Mesothelial cell of epicardium (in vitro differentiated cells): Measurements from ENCODE around the gene PIK3CA. TPM values are rescaled to one million over a fixed set of nuclear protein-coding genes. Genes with fewer than 3 reads are reported as not detected.
"Not testable (repeated sequence)": the region's sequence is repeated elsewhere in the genome, so short reads cannot be mapped to it uniquely, and the experiment has no call there.

Experiments used
- DNase-seq, 2 experiments: peaks; one replicate each; pipeline ENCODE4 v3.0.0; 2021; ENCODE audit warnings: low spot score in 2 of 2; ENCODE audit not compliant: unreplicated experiment in 2 of 2
- H3K27ac Mint-ChIP-seq: 2 replicates; pipeline ENCODE4 v1.8.0; 2021; ENCODE audit warnings: mixed read lengths
- H3K27me3 Mint-ChIP-seq: 2 replicates; pipeline ENCODE4 v1.8.0; 2021; ENCODE audit warnings: low read depth, mixed read lengths
- H3K36me3 Mint-ChIP-seq: 2 replicates; pipeline ENCODE4 v1.8.0; 2021; ENCODE audit warnings: mixed read lengths
- H3K4me1 Mint-ChIP-seq: 2 replicates; pipeline ENCODE4 v1.8.0; 2021; ENCODE audit warnings: mixed read lengths
- H3K4me3 Mint-ChIP-seq: 2 replicates; pipeline ENCODE4 v1.8.0; 2021; ENCODE audit warnings: mild to moderate bottlenecking, moderate library complexity, mixed read lengths
- H3K9me3 Mint-ChIP-seq: 2 replicates; pipeline ENCODE4 v1.8.0; 2021; ENCODE audit warnings: mixed read lengths
- total RNA-seq: library from RNA; stranded (reverse); gene quantifications from 3 replicates; pipeline ENCODE4 v1.2.1, GENCODE V29; 2021
- TF ChIP-seq, protein P1 (sequence below): fragments of 200-600 bp; sonication (generic); IDR thresholded peaks from one replicate; pipeline ENCODE4 v1.5.0; 2021; ENCODE audit warnings: antibody characterized with exemption; ENCODE audit not compliant: unreplicated experiment

The PIK3CA gene
- total RNA-seq, 1 donor from 2014 or later, result 22.4 TPM

DNA sequence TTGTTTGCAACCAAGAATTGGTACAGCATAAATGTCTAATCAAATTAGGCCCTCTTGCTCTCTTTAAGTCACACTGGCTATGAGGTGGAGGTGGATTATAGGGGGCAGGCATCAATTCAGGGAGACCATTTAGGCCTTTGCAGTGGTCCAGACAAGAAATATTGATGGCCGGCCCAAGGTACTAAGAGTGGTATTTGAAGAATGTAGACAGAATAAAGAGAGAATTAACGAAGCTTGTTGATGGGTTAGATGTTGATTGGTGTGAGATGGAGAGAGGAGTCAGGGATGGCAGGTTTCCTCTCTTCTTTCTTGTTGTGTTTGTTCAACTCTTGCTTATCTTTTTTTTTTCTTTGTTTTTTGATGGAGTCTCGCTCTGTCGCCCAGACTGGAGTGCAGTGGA is 48.5 kb downstream of the PIK3CA start:
- no peak overlapping the region for H3K4me3 Mint-ChIP-seq
- H3K27ac Mint-ChIP-seq, result no peak overlapping the region
- peaks cover 8% of the 10 kb centered on the region for H3K9me3 Mint-ChIP-seq
- H3K27me3 Mint-ChIP-seq, result no peaks in the 10 kb centered on the region
- H3K36me3 Mint-ChIP-seq, result peaks cover 16% of the 10 kb centered on the region
- peaks cover 35% of the 10 kb centered on the region for H3K4me1 Mint-ChIP-seq
- DNase-seq, result no peak
- TF ChIP-seq, protein P1, sequence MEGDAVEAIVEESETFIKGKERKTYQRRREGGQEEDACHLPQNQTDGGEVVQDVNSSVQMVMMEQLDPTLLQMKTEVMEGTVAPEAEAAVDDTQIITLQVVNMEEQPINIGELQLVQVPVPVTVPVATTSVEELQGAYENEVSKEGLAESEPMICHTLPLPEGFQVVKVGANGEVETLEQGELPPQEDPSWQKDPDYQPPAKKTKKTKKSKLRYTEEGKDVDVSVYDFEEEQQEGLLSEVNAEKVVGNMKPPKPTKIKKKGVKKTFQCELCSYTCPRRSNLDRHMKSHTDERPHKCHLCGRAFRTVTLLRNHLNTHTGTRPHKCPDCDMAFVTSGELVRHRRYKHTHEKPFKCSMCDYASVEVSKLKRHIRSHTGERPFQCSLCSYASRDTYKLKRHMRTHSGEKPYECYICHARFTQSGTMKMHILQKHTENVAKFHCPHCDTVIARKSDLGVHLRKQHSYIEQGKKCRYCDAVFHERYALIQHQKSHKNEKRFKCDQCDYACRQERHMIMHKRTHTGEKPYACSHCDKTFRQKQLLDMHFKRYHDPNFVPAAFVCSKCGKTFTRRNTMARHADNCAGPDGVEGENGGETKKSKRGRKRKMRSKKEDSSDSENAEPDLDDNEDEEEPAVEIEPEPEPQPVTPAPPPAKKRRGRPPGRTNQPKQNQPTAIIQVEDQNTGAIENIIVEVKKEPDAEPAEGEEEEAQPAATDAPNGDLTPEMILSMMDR, result no peak

DNA sequence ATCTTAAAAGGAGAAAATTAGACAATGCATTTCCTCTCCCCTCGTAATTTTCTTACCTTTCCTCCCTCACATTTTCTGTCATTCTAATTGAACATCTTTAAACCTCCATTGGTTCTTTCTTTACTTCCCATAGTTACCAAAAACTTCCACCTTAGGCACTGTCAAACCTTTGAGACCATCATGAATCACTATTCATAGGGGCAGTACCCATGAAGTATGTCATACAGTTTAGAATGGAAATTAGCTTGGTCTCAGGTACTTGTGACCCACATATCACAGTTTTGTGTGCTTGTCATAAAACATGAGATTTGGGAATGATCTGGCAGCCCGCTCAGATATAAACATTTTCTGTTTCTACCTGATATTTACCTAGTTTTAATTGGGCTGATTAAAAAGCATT is 52.6 kb downstream of the PIK3CA start:
- no peaks in the 10 kb centered on the region for H3K27me3 Mint-ChIP-seq
- H3K9me3 Mint-ChIP-seq, result peaks cover 8% of the 10 kb centered on the region
- TF ChIP-seq, protein P1, result no peak
- no peak overlapping the region for H3K4me3 Mint-ChIP-seq
- H3K27ac Mint-ChIP-seq, result no peak overlapping the region
- H3K36me3 Mint-ChIP-seq, result peaks cover 33% of the 10 kb centered on the region
- DNase-seq, result no peak
- peaks cover 25% of the 10 kb centered on the region for H3K4me1 Mint-ChIP-seq

DNA sequence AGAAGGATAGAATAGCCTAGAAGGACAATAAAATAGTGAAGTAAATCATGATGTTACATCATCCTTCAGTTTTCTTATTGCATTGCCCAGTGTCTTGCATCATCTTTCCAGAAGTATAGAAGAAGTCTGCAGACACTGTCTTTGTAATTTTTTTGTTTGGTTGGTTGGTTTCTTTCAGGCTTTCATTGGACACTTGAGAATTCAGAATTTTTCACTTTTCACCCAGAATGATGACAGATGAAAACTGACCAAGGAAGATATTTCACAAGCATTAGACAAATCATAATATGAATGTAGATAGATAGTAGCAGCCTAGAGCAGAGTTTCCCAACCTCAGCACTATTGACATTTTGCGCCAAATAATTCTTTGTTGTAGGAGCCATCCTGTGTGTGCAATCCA is 67.4 kb downstream of the PIK3CA start:
- not testable (repeated sequence) for H3K4me1 Mint-ChIP-seq, H3K27ac Mint-ChIP-seq, H3K4me3 Mint-ChIP-seq, H3K9me3 Mint-ChIP-seq, H3K27me3 Mint-ChIP-seq, DNase-seq
- H3K36me3 Mint-ChIP-seq, result peaks cover 15% of the 10 kb centered on the region

DNA sequence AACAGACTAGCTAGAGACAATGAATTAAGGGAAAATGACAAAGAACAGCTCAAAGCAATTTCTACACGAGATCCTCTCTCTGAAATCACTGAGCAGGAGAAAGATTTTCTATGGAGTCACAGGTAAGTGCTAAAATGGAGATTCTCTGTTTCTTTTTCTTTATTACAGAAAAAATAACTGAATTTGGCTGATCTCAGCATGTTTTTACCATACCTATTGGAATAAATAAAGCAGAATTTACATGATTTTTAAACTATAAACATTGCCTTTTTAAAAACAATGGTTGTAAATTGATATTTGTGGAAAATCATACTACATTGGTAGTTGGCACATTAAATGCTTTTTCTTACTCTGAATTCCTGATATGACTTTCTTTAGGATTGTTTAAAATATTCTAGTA is 70.1 kb downstream of the PIK3CA start:
- peaks cover 15% of the 10 kb centered on the region for H3K36me3 Mint-ChIP-seq
- not testable (repeated sequence) for H3K27ac Mint-ChIP-seq, H3K4me1 Mint-ChIP-seq, H3K9me3 Mint-ChIP-seq, H3K4me3 Mint-ChIP-seq, H3K27me3 Mint-ChIP-seq, DNase-seq

DNA sequence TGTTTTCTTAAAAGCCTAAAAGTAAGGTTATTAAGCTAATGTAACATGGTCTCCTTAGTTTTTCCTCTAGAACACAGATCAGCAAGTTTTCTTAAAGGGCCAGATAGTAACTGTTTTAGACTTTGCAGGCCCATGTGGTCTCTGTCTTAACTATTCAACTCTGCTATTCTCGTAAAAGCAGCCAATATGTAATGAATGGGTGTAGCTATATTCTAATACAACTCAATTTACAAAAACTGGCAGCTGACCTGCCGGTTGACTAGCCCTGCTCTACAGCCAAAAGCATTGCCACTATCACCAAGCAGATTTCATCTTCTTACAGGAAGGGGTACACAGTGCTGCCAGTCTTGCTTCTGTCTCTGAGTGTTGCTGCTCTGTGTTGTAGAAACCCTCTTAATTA is 75.4 kb downstream of the PIK3CA start:
- H3K36me3 Mint-ChIP-seq, result peaks cover 20% of the 10 kb centered on the region
- TF ChIP-seq, protein P1, result no peak
- DNase-seq, result no peak
- H3K4me3 Mint-ChIP-seq, result no peak overlapping the region
- H3K4me1 Mint-ChIP-seq, result no peaks in the 10 kb centered on the region
- H3K27me3 Mint-ChIP-seq, result no peaks in the 10 kb centered on the region
- H3K9me3 Mint-ChIP-seq, result no peaks in the 10 kb centered on the region
- no peak overlapping the region for H3K27ac Mint-ChIP-seq

DNA sequence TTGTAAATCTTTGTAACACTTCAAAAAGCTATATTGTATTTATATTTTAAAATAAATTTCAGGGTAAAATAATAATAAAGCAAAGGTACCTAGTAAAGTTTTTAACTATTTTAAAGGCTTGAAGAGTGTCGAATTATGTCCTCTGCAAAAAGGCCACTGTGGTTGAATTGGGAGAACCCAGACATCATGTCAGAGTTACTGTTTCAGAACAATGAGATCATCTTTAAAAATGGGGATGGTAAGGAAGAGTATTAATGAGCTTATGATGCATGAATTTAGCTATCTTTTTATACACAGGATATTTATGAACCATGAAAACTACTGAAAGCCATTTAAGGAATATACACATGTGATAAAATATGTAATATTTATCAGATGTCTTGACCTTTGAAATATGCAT is 76.4 kb downstream of the PIK3CA start:
- DNase-seq, result no peak
- H3K4me1 Mint-ChIP-seq, result no peaks in the 10 kb centered on the region
- peaks cover 17% of the 10 kb centered on the region for H3K36me3 Mint-ChIP-seq
- no peaks in the 10 kb centered on the region for H3K9me3 Mint-ChIP-seq
- no peak overlapping the region for H3K27ac Mint-ChIP-seq
- H3K4me3 Mint-ChIP-seq, result no peak overlapping the region
- no peaks in the 10 kb centered on the region for H3K27me3 Mint-ChIP-seq
- TF ChIP-seq, protein P1, result no peak

DNA sequence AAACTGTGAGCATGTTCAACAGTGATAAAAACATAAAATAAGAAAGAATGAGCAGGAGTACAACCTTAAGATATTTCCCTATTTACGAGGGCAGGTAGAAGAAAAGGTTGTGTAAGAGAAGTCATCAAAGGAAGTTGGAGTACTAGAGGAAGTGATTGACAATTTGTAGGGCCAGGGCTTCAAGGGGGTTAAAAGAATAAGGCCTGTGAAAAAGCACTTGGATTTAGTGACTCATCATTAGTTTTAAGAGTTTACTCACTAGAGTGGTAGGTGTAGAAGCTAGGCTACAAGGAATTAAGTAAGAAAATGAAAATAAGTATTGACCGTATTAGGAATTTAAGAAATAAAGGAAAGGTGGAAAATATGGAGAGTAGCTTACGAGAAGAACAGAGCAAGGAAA is 79.2 kb downstream of the PIK3CA start:
- peaks cover 9% of the 10 kb centered on the region for H3K9me3 Mint-ChIP-seq
- peak overlapping the region; percentile 58 for H3K27ac Mint-ChIP-seq
- peaks cover 34% of the 10 kb centered on the region for H3K36me3 Mint-ChIP-seq
- no peaks in the 10 kb centered on the region for H3K27me3 Mint-ChIP-seq
- H3K4me3 Mint-ChIP-seq, result no peak overlapping the region
- no peaks in the 10 kb centered on the region for H3K4me1 Mint-ChIP-seq
- DNase-seq, result no peak
- TF ChIP-seq, protein P1, result no peak
